Common myeloid progenitor, CD34-positive (primary cell): ENCODE measurements around the gene LSM3.

ENCODE experiments used
- CTCF ChIA-PET: fragments of 350-600 bp; sonication (Branson Sonifier 250); formaldehyde crosslinking; loops from one replicate; lab custom pipeline; 2021; ENCODE audit warnings: antibody characterized with exemption; lab: Charles Lee
- POLR2A ChIA-PET: fragments of 350-600 bp; sonication (Branson Sonifier 250); formaldehyde crosslinking; loops from one replicate; lab custom pipeline; 2021; ENCODE audit warnings: antibody characterized with exemption; lab: Charles Lee
- DNase-seq, 3 donors: peaks; one replicate each; pipeline versions ENCODE4 v3.0.0 to v3.0.0-alpha.2; 2013
- H3K27ac ChIP-seq, 2 experiments: 1 replicate in 1 of 2; 2 replicates in 1 of 2; pipeline ENCODE4 v1.7.0; 2013; ENCODE audit warnings: inconsistent platforms in 2 of 2, low read length in 2 of 2, mild to moderate bottlenecking in 2 of 2, low read depth in 1 of 2, moderate library complexity in 1 of 2; ENCODE audit not compliant: severe bottlenecking in 2 of 2, insufficient read depth in 1 of 2, poor library complexity in 1 of 2
- H3K27me3 ChIP-seq, 5 experiments: replicated peaks in 2 of 5; 1 replicate in 3 of 5; 2 replicates in 2 of 5; pipeline versions ENCODE4 v1.6.1 to v1.7.0; 2013; ENCODE audit warnings: low read length in 4 of 5, mild to moderate bottlenecking in 2 of 5, moderate library complexity in 2 of 5, inconsistent platforms in 1 of 5; ENCODE audit not compliant: insufficient read depth in 5 of 5, control insufficient read depth in 4 of 5
- H3K36me3 ChIP-seq, 4 experiments: 1 replicate in 2 of 4; 2 replicates in 2 of 4; pipeline versions ENCODE4 v1.6.1 to v1.7.0; 2013; ENCODE audit warnings: low read length in 3 of 4, control low read depth in 1 of 4, mild to moderate bottlenecking in 1 of 4; ENCODE audit not compliant: control insufficient read depth in 4 of 4, insufficient read depth in 4 of 4
- H3K4me1 ChIP-seq, 4 experiments: 1 replicate in 3 of 4; 2 replicates in 1 of 4; pipeline versions ENCODE4 v1.6.1 to v1.7.1; 2013; ENCODE audit warnings: low read length in 3 of 4, mild to moderate bottlenecking in 3 of 4, control low read depth in 1 of 4, inconsistent platforms in 1 of 4, moderate library complexity in 1 of 4; ENCODE audit not compliant: control insufficient read depth in 4 of 4, insufficient read depth in 4 of 4; ENCODE audit errors: control extremely low read depth in 1 of 4
- H3K4me3 ChIP-seq, 7 experiments: 1 replicate in 4 of 7; 2 replicates in 3 of 7; pipeline versions ENCODE4 v1.5.1 to v1.7.0; 2013; ENCODE audit warnings: mild to moderate bottlenecking in 7 of 7, low read length in 6 of 7, moderate library complexity in 6 of 7, inconsistent platforms in 2 of 7, low read depth in 2 of 7, control low read depth in 1 of 7; ENCODE audit not compliant: insufficient read depth in 4 of 7, control insufficient read depth in 1 of 7; ENCODE audit errors: extremely low read depth in 1 of 7
- H3K9me3 ChIP-seq, 5 experiments: 1 replicate in 4 of 5; 2 replicates in 1 of 5; pipeline versions ENCODE4 v1.6.1 to v1.7.1; 2013; ENCODE audit warnings: low read length in 4 of 5, mild to moderate bottlenecking in 2 of 5, inconsistent platforms in 1 of 5, low read depth in 1 of 5, moderate library complexity in 1 of 5; ENCODE audit not compliant: control insufficient read depth in 4 of 5, insufficient read depth in 2 of 5; ENCODE audit errors: control extremely low read depth in 1 of 5
- WGBS: methylation state at CpG from one replicate; pipeline ENCODE4 v1.1.5; 2013; ENCODE audit not compliant: insufficient coverage; 5-methylcytosine and 5-hydroxymethylcytosine counted together

LSM3 gene

GRCh38 chr3:14243782-14244181 is 65.2 kb downstream of the LSM3 start:
- H3K36me3 ChIP-seq: no peaks in the 10 kb centered on the region
- no peaks in the 10 kb centered on the region for H3K27me3 ChIP-seq
- 100% methylated on average over 4 of the region's 5 CpGs for WGBS
- H3K27ac ChIP-seq: no peak overlapping the region
- peaks cover 1 to 30% (median 10%) of the 10 kb centered on the region in 4 experiments for H3K4me1 ChIP-seq
- no peaks in the 10 kb centered on the region for H3K9me3 ChIP-seq
- no peak for DNase-seq
- CTCF ChIA-PET: interaction anchor here (1.8 to 2.4 kb wide), 3 partner anchors 18 to 39 kb away, joined by 4 to 5 read pairs (median 5); no protein-coding TSS in a partner anchor
- POLR2A ChIA-PET: no interaction called here
- H3K4me3 ChIP-seq: no peak overlapping the region

- H3K36me3 ChIP-seq: no peaks in the 10 kb centered on the region
- H3K27ac ChIP-seq: no peak overlapping the region
- ChIA-PET CTCF (interaction anchor here (1.9 kb wide), 1 partner anchor 17 kb away, joined by 4 read pairs; no protein-coding TSS in a partner anchor), POLR2A (no interaction called here)
- peaks cover 1 to 30% (median 9%) of the 10 kb centered on the region in 4 experiments for H3K4me1 ChIP-seq
- 98% methylated on average over 8 of the region's 9 CpGs for WGBS
- H3K9me3 ChIP-seq: no peaks in the 10 kb centered on the region
- DNase-seq: no peak
- no peaks in the 10 kb centered on the region for H3K27me3 ChIP-seq
- H3K4me3 ChIP-seq: no peak overlapping the region
Observed at GRCh38 chr3:14244521-14245247, 66.1 kb downstream of the LSM3 start.

- ChIA-PET CTCF (no interaction called here), POLR2A (no interaction called here)
- no peak overlapping the region for H3K27ac ChIP-seq
- H3K4me1 ChIP-seq: peaks cover 1 to 28% (median 8%) of the 10 kb centered on the region in 4 experiments
- no peak overlapping the region for H3K4me3 ChIP-seq
- no peaks in the 10 kb centered on the region for H3K9me3 ChIP-seq
- 100% methylated on average over 1 of the region's 6 CpGs for WGBS
- H3K36me3 ChIP-seq: no peaks in the 10 kb centered on the region
- DNase-seq: no peak
- H3K27me3 ChIP-seq: no peaks in the 10 kb centered on the region
Observed at GRCh38 chr3:14245248-14245639, 66.6 kb downstream of the LSM3 start.

GRCh38 chr3:14245822-14246221 is 67.2 kb downstream of the LSM3 start:
- H3K27ac ChIP-seq: no peak overlapping the region
- H3K9me3 ChIP-seq: no peaks in the 10 kb centered on the region
- no peak overlapping the region for H3K4me3 ChIP-seq
- H3K4me1 ChIP-seq: peaks cover 0 to 23% (median 7%) of the 10 kb centered on the region in 4 experiments
- ChIA-PET POLR2A (interaction anchor here (0.6 kb wide), 1 partner anchor 42 kb away, joined by 3 read pairs; no protein-coding TSS in a partner anchor), CTCF (interaction anchor here (1.3 kb wide), 1 partner anchor 9 kb away, joined by 3 read pairs; no protein-coding TSS in a partner anchor)
- 100% methylated on average over 2 of the region's 3 CpGs for WGBS
- no peaks in the 10 kb centered on the region for H3K27me3 ChIP-seq
- H3K36me3 ChIP-seq: no peaks in the 10 kb centered on the region
- no peak for DNase-seq

- CTCF ChIA-PET: interaction anchor here (1.3 kb wide), 1 partner anchor 10 kb away, joined by 3 read pairs; no protein-coding TSS in a partner anchor
- DNase-seq: no peak
Observed at GRCh38 chr3:14246414-14246813, 67.8 kb downstream of the LSM3 start.

GRCh38 chr3:14248477-14248848 is 69.8 kb downstream of the LSM3 start:
- POLR2A ChIA-PET: no interaction called here
- Histone ChIP-seq H3K4me3 (no peak overlapping the region), H3K27ac (no peak overlapping the region), H3K4me1 (peaks cover 0 to 6% (median 1%) of the 10 kb centered on the region in 4 experiments), H3K36me3 (no peaks in the 10 kb centered on the region), H3K27me3 (no peaks in the 10 kb centered on the region), H3K9me3 (no peaks in the 10 kb centered on the region)
- 97% methylated on average over 3 of the region's 3 CpGs for WGBS
- CTCF ChIA-PET: interaction anchor here (1.2 to 1.6 kb wide), 4 partner anchors 29 to 219 kb away, joined by 3 to 7 read pairs (median 3); no protein-coding TSS in a partner anchor
- no peak for DNase-seq

More at GRCh38 chr3:14246414-14246813, 67.8 kb downstream of the LSM3 start:
- H3K4me1 ChIP-seq: peaks cover 0 to 22% (median 7%) of the 10 kb centered on the region in 4 experiments
- POLR2A ChIA-PET: interaction anchor here (0.7 kb wide), 1 partner anchor 9 kb away, joined by 3 read pairs; no protein-coding TSS in a partner anchor
- no peaks in the 10 kb centered on the region for H3K27me3 ChIP-seq
- H3K36me3 ChIP-seq: no peaks in the 10 kb centered on the region
- H3K4me3 ChIP-seq: no peak overlapping the region
- WGBS: 97% methylated on average over 5 of the region's 5 CpGs
- H3K9me3 ChIP-seq: no peaks in the 10 kb centered on the region
- no peak overlapping the region for H3K27ac ChIP-seq
